GM21515 (cell line): ENCODE results near the gene NTM.
"Not testable (repeated sequence)": the region's sequence is repeated elsewhere in the genome, so short reads cannot be mapped to it uniquely, and the experiment has no call there.

Experiments used
- ATAC-seq: cut with Tn5 transposase; IDR thresholded peaks from one replicate; pipeline ENCODE4 v1.9.1; 2021; ENCODE audit not compliant: unreplicated experiment

Gene NTM

GRCh38 chr11:131370090-131370751, at the start of gene NTM:
TSS of gene NTM (plus strand) at chr11:131370615.
- ATAC-seq, result no peak

- ATAC-seq, result no peak
Measured at GRCh38 chr11:131324921-131325570, 45.4 kb upstream of the NTM start.

GRCh38 chr11:131326829-131327228, 43.6 kb upstream of the NTM start:
- no peak for ATAC-seq

GRCh38 chr11:131327421-131327820, 43.0 kb upstream of the NTM start:
- no peak for ATAC-seq

DNA sequence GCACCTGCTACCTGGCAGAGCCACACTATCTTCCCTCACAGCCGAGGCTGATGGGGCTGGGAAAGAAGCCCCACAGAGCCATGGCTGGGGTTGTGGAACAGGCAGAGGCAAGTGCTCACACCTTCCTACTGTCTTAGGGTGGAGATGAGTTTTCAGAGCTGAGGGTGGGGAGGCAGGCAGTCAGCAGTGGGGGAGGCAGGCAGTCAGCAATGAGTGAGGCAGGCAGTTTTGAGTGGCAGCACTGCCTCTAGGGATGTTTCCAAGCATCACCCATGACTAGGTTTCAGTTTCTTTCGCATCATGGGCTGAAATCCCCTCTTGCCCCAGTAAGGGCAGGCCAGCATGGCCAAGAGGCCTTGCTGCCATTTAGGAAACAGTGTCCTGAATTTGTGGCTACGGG, 41.6 kb upstream of the NTM start:
- no peak for ATAC-seq

GRCh38 chr11:131331010-131331409, 39.4 kb upstream of the NTM start:
- ATAC-seq, result no peak

GRCh38 chr11:131331546-131331945, 38.9 kb upstream of the NTM start:
- ATAC-seq, result no peak

DNA sequence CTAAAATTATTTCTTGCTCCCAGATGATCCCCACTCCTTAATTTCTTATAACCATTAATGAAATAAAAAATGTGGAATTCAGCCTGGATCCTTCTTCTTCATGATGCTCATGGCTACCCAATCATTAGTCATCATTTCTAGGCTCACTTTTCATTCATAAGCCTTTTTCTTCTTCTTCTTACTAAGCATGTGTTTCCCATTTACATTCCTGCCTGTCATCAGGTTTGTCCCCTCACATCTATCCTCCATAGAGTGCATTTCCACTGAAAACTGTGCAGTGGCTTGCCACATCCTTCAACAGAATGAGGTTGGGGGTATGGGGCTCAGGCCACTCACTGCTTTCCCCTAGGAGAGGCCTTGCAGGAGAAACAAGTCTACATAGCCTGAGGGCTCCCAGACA, 35.8 kb upstream of the NTM start:
- no peak for ATAC-seq

- ATAC-seq, result not testable (repeated sequence)
Measured at GRCh38 chr11:131341900-131342299, 28.5 kb upstream of the NTM start.

DNA sequence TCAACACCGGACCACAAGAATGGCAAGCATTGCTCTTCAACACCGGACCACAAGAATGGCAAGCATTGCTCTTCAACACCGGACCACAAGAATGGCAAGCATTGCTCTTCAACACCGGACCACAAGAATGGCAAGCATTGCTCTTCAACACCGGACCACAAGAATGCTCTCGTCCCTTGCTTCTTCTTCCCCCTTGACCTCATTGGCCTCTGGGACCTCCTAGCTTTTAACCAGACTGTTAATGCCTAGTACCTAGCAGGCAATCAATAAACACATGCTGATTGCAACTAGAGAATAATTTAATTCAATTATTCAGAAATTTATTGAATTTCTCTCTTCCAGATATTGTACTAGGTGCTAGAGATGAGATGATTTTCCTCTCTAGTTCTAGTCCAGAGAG, 28.0 kb upstream of the NTM start:
- ATAC-seq, result not testable (repeated sequence)

DNA sequence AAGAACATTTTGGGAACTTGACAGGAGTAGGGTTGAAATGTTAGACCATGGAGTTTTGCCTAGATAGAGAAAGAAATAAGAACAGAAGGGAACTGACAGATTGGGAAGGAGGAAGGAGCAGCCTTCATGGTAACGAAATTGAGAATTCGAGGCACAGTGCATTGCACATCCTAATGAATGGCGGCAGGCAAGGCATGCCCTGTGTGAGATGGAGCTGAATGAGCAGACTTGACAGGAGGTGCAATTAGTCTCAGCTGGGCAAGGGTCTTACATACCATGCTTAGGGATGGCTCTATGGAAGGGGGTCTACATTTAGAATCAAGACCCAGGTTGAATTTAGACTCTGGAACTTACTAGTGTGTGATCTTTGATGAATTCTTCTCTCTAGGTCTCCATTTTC, 25.0 kb upstream of the NTM start:
- no peak for ATAC-seq

DNA sequence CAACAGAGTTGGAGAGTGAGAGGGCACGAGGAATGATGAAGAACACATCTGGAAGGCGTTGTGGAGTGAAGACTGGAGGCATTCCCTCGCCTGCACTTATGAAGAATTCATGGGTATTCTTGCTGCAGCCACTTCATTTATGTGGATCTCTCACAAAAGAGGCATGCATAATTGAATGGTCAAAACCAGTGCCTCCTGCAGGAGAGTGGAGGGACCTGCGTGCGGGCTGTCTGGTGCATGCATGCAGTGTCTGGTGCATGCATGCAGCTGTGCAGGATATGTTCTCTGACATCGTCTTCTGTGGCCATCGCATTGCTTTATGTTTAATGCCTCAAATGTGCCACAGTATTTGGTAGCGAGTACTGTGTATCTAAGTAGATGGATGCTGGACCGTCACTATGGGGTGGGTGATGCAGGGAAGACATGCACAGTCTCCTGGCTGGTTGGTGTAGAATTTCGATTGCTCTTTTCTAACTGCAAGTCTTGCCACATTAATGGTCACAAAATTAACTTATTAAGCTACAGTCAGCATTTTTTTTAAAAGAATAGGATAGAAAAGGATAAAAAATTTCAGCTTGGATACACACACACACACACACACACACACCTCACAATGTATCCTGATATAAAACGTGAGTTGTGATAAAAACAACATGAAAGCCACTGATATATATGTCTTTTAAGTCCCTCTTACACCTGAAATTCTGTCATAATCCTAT, 20.9 kb upstream of the NTM start:
- no peak for ATAC-seq

DNA sequence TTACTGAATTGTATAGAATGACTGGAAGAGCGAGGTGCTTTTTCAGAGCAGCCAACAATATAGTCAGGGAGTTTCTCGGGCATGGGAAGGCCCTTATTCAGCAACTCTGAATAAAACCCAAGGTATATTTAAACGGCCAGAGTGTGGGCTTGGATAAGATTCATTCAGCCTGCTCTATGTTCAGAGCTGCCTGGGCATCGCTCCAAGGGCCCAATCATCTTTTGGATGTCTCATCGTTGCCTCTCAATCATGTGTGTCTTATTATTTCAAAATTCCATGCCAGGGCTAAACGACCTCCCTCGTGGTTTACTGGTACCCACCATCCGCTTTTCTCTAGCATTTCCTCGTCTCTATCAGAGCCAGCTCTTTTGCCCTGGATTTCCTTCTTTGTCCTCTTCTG, 19.5 kb upstream of the NTM start:
- ATAC-seq, result no peak

GRCh38 chr11:131351848-131352247, 18.6 kb upstream of the NTM start:
- ATAC-seq, result no peak

DNA sequence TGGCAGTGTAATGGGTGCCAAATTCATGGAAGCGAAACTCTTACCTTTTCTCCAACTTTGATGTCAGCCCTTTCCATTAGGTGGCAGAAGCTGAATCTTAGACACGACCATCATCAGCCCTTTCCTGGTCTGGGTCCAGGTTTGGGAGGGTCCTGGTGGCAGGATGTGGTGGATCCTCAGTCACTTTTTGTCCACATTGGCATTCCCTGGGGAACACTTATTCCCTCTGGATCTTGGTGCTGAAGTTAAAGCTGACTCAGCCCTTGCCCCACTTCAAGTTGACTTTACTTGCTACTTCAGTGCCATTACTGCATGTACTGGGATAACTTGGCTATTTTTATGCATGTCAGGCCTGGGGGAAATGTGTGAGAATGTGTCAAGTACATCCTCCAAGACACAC, 16.6 kb upstream of the NTM start:
- no peak for ATAC-seq

GRCh38 chr11:131354251-131354701, 16.1 kb upstream of the NTM start:
- ATAC-seq, result no peak

DNA sequence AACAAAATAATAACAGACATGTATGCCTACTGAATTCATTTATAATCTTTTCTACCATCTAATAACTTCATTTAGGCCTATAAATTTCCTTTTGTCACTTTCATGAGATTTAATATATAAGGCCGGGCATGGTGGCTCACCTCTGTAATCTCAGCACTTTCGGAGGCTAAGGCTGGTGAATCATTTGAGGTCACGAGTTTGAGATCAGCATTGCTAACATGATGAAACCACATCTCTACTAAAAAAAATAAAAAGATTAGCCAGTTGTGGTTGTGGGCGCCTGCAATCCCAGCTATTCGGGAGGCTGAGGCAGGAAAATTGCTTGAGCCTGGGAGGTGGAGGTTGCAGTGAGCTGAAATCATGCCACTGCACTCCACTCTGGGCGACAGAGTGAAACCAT, 14.2 kb upstream of the NTM start:
- no peak for ATAC-seq

DNA sequence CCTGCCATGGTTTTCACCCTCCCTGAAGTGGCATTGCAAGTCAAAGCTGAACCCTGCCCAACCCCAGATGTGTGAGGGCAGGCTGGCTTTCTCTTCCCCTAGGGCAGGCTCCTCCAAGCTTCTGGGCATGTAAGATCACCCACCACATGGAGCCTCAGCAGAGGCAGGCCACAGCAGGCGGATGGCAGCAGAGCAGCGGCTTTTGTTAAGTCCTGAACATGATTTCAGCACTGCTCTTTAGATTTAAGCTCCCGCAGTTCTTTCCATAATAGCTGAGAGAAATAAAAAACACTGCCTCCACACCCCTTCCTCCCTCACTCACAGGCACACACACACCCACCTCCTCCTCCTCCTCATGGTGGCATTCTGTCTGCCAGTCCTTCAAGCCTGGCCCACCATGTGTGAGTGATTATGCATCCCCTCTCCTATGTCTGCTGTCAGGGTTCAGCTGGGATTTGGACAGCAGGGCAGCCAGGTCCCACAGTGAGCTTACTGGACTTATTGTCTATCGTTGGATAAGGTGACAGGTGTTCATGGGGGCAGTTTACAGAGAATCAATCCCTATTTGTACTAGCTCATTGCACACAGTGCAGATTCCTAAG, 5.0 kb upstream of the NTM start:
- no peak for ATAC-seq

DNA sequence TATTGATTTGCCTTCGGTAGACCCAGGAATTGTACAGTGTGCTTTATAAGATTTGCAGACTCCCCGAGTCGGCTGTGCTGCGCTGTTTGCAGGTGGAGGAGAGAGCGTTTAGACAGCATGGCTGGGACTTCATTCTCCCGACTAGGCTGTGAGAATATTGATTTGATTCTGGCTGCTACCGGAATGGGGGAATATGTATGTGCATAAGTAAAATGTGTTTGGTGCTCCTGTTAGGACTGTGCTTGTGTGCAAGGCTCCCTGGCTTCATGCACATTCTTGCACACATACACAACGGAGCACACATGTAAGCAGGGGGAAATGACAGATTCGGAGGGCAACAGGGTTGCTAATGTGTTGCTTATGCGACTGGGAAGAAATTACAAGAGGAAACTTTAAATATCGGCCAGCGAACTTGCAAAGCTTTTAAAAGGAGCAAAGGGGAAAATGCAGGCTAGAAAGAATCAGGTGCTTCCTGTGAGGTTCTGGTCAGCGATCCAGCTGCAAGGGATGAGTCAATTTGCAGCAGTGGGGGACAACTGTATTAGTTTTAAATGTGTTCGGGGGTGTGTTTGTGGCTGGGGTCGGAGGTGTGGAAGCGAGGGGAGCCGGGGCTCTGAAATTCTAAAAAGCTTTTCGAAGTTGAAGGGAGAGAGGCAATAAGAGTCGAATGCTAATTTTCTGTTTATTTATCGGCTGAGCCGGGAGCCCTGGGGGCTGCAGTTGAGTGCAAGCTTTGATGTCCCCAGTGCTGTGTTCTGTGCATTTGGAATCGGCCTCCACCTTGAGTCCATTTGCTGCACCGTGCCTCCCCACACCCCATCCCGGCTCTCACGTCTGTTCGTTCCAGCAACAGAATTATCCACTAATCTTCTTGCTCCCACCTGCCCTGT, 731 bp downstream of the NTM start:
- ATAC-seq, result no peak

DNA sequence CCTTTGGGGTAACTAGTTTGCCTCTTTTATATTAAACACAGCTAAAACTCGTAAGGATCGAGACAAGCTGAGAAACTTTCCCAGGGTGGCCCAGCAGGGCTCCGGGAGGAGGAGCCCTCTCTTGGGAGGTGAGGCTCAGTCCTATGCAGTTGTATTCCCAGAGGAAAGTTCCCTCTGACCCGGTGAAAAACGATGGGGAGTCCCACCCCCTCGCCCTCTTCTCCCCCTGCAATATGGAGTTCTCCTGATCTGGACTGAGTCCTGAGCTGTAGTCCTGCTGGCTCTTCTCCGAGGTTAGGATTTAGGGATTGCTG, 1.3 kb downstream of the NTM start:
- ATAC-seq, result no peak
